Caco-2 (cell line): ENCODE results near the gene CIT. TPM values are rescaled to one million over a fixed set of nuclear protein-coding genes. Genes with fewer than 3 reads are reported as not detected.

ENCODE experiments used
- BruUV-seq: library from RNA; stranded (reverse); fragments of 400-500 nt; replicated peaks from 2 replicates; lab custom pipeline; 2021; lab: Mats Ljungman, UMichigan
- CTCF ChIA-PET: fragments of 300-600 bp; sonication (Branson Sonifier 250); formaldehyde crosslinking; loops from one replicate; lab custom pipeline; 2022; ENCODE audit warnings: antibody characterized with exemption; lab: Charles Lee
- POLR2A ChIA-PET: fragments of 300-600 bp; sonication (Branson Sonifier 250); formaldehyde crosslinking; loops from one replicate; lab custom pipeline; 2022; ENCODE audit warnings: antibody characterized with exemption; lab: Charles Lee
- DNase-seq, 2 experiments: peaks; one replicate each; pipeline versions ENCODE4 v3.0.0 to v3.0.0-alpha.2; 2020 to 2022
- H3K27me3 ChIP-seq: replicated peaks from 2 replicates; pipeline ENCODE4 v1.6.0; 2011; ENCODE audit warnings: low read length; ENCODE audit not compliant: control insufficient read depth, insufficient read depth
- H3K36me3 ChIP-seq: 2 replicates; pipeline ENCODE4 v1.5.1; 2011; ENCODE audit warnings: low read length; ENCODE audit not compliant: control insufficient read depth, insufficient read depth
- H3K4me1 ChIP-seq: fragments of 250-450 bp; sonication (Bioruptor Pico); 2 replicates; pipeline ENCODE4 v1.5.1; 2020; ENCODE audit warnings: mild to moderate bottlenecking
- H3K4me3 ChIP-seq: 2 replicates; pipeline ENCODE4 v1.5.1; 2011; ENCODE audit warnings: low read depth, mild to moderate bottlenecking, control low read depth, low read length
- H3K9me3 ChIP-seq: fragments of 250-450 bp; sonication (Bioruptor Pico); 2 replicates; pipeline ENCODE4 v1.5.1; 2020; ENCODE audit warnings: mild to moderate bottlenecking, moderate library complexity
- H3K27ac Mint-ChIP-seq: one replicate; pipeline ENCODE4 v1.8.0; 2022; ENCODE audit warnings: mixed read lengths; ENCODE audit not compliant: unreplicated experiment
- H3K27me3 Mint-ChIP-seq: one replicate; pipeline ENCODE4 v1.8.0; 2022; ENCODE audit warnings: mixed read lengths; ENCODE audit not compliant: insufficient read depth, unreplicated experiment
- H3K36me3 Mint-ChIP-seq: one replicate; pipeline ENCODE4 v1.8.0; 2022; ENCODE audit warnings: mild to moderate bottlenecking, mixed read lengths; ENCODE audit not compliant: insufficient read depth, unreplicated experiment
- H3K4me1 Mint-ChIP-seq: one replicate; pipeline ENCODE4 v1.8.0; 2022; ENCODE audit warnings: low read depth, mixed read lengths; ENCODE audit not compliant: unreplicated experiment
- H3K4me3 Mint-ChIP-seq: one replicate; pipeline ENCODE4 v1.8.0; 2022; ENCODE audit warnings: mild to moderate bottlenecking, moderate library complexity, mixed read lengths; ENCODE audit not compliant: unreplicated experiment
- H3K9me3 Mint-ChIP-seq: one replicate; pipeline ENCODE4 v1.8.0; 2022; ENCODE audit warnings: mixed read lengths; ENCODE audit not compliant: unreplicated experiment
- CTCF ChIP-seq, 2 experiments: fragments of 200-600 bp in 1 of 2; IDR thresholded peaks; 1 replicate in 1 of 2; 2 replicates in 1 of 2; pipeline versions ENCODE4 v1.5.1 to v1.8.0; 2011 to 2022; ENCODE audit warnings: antibody characterized with exemption in 1 of 2, control low read depth in 1 of 2, inconsistent platforms in 1 of 2, low read depth in 1 of 2, low read length in 1 of 2, mild to moderate bottlenecking in 1 of 2, moderate library complexity in 1 of 2; ENCODE audit not compliant: insufficient read depth in 1 of 2, severe bottlenecking in 1 of 2, unreplicated experiment in 1 of 2
- intact Hi-C: fragments of 100-400 bp; cut with micrococcal nuclease; formaldehyde crosslinking; loops from one replicate; pipeline ENCODE4 v1.10.0; 2022; ENCODE audit not compliant: unreplicated experiment
- total RNA-seq: library from RNA; stranded (reverse); gene quantifications from 2 replicates; pipeline ENCODE4 v1.2.3, GENCODE V29; 2022

Gene CIT
- total RNA-seq, 1 experiment from 2014 or later, result 55.9 TPM

DNA sequence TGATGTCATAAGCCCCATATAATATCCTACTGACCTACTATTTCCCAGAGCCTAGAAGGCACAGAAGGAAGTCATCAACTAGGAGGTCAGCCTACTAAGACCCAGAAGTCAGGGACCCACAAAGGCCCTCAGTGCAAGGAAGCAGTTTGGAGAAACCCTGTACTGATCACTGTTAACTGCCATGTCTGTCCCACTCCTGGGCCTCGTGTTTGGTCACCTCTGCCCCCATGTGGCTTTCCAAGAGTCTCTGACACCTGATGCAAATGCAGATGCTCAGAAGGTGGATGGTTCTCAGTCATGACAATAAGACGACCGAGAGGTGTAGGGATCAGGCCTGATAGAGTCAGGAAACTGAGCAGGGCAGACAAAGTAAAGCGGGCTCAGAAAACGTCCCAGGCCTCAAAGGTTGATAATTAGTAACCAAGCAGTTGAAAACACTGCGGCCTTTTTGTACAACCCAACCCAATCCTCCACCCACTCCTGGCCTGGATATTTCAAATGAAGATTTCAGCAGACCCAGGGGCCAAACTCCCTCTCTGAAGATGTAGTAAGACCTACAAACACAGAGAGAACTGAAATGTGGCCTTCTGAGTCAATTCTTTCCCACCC is 185.8 kb downstream of the CIT start:
- DNase-seq, result no peak
- H3K9me3 Mint-ChIP-seq, result no peaks in the 10 kb centered on the region
- TF ChIP-seq CTCF (IDR thresholded peaks at IDR 0.05; ENCODE audit: insufficient read depth in 1 of 2, low read depth in 1 of 2, low read length in 1 of 2, severe bottlenecking in 1 of 2, unreplicated experiment in 1 of 2), result no peak
- H3K27me3 Mint-ChIP-seq, result no peaks in the 10 kb centered on the region
- Histone ChIP-seq H3K36me3 (no peaks in the 10 kb centered on the region), H3K4me1 (no peaks in the 10 kb centered on the region), H3K4me3 (no peak overlapping the region), H3K9me3 (no peaks in the 10 kb centered on the region), H3K27me3 (no peaks in the 10 kb centered on the region)
- H3K36me3 Mint-ChIP-seq, result peaks cover 18% of the 10 kb centered on the region
- no TSS peak for BruUV-seq
- H3K4me1 Mint-ChIP-seq, result peaks cover 10% of the 10 kb centered on the region
- POLR2A ChIA-PET, result no interaction called here
- no peak overlapping the region for H3K27ac Mint-ChIP-seq
- no peak overlapping the region for H3K4me3 Mint-ChIP-seq
- CTCF ChIA-PET, result no interaction called here
- intact Hi-C loops, result loop anchor here (10.0 kb wide), 1 partner anchor 93 kb away; no protein-coding TSS in a partner anchor

- TF ChIP-seq CTCF (IDR thresholded peaks at IDR 0.05; ENCODE audit: insufficient read depth in 1 of 2, low read depth in 1 of 2, low read length in 1 of 2, severe bottlenecking in 1 of 2, unreplicated experiment in 1 of 2), result no peak
- no peaks in the 10 kb centered on the region for H3K9me3 ChIP-seq
- Mint-ChIP-seq H3K4me1 (peaks cover 10% of the 10 kb centered on the region), H3K27me3 (no peaks in the 10 kb centered on the region), H3K9me3 (no peaks in the 10 kb centered on the region), H3K36me3 (peaks cover 18% of the 10 kb centered on the region), H3K27ac (no peak overlapping the region), H3K4me3 (no peak overlapping the region)
- H3K27me3 ChIP-seq, result no peaks in the 10 kb centered on the region
- BruUV-seq, result no TSS peak
- H3K4me3 ChIP-seq, result no peak overlapping the region
- H3K36me3 ChIP-seq, result no peaks in the 10 kb centered on the region
- intact Hi-C loops, result loop anchor here (10.0 kb wide), 1 partner anchor 95 kb away; no protein-coding TSS in a partner anchor
- ChIA-PET POLR2A (no interaction called here), CTCF (no interaction called here)
- peaks cover 5% of the 10 kb centered on the region for H3K4me1 ChIP-seq
- DNase-seq, result no peak
These were observed 187.1 kb downstream of the CIT start for GRCh38 chr12:119689935-119690500.

DNA sequence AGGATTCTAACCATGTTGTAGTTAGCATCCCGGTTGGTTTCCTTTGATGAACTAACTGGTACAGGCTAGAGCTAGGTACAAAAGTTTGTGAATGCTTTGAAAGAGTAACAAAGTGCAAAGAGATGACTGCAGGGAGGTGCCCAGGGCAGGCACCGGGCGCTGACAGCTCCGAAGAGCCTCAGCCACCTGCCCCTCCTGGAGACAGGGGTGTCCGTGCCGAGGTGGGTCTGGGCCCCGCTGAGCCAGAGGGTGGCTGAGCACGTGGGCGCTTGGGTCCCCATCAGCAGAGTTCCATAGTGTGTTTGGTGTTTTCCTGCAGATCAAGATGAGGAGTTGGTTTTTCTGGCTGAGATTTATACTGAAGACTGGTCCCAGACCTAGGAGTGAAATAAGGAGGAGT is 189.2 kb downstream of the CIT start:
- H3K27me3 ChIP-seq, result no peaks in the 10 kb centered on the region
- H3K4me1 Mint-ChIP-seq, result peaks cover 5% of the 10 kb centered on the region
- no peaks in the 10 kb centered on the region for H3K27me3 Mint-ChIP-seq
- intact Hi-C loops, result no loop called here
- no peak overlapping the region for H3K4me3 ChIP-seq
- BruUV-seq, result no TSS peak
- POLR2A ChIA-PET, result no interaction called here
- no peak overlapping the region for H3K27ac Mint-ChIP-seq
- H3K4me1 ChIP-seq, result peaks cover 25% of the 10 kb centered on the region
- H3K9me3 ChIP-seq, result no peaks in the 10 kb centered on the region
- no peaks in the 10 kb centered on the region for H3K36me3 ChIP-seq
- no peak for TF ChIP-seq CTCF (IDR thresholded peaks at IDR 0.05; ENCODE audit: insufficient read depth in 1 of 2, low read depth in 1 of 2, low read length in 1 of 2, severe bottlenecking in 1 of 2, unreplicated experiment in 1 of 2)
- no peaks in the 10 kb centered on the region for H3K9me3 Mint-ChIP-seq
- H3K36me3 Mint-ChIP-seq, result peaks cover 18% of the 10 kb centered on the region
- CTCF ChIA-PET, result interaction anchor here (0.7 kb wide), 1 partner anchor 10 kb away, joined by 4 read pairs; no protein-coding TSS in a partner anchor
- H3K4me3 Mint-ChIP-seq, result no peak overlapping the region
- no peak for DNase-seq
